Prostate gland (tissue), 2 donors: ENCODE data around the gene SEC61A1. TPM values are rescaled to one million over a fixed set of nuclear protein-coding genes. Genes with fewer than 3 reads are reported as not detected.
A peak's percentile ranks its signal among the peaks of the same experiment; 100 is the strongest.

Source experiments
- DNase-seq: peaks from one replicate; pipeline ENCODE4 v3.0.0-alpha.2; 2019; ENCODE audit warnings: low spot score
- H3K27ac ChIP-seq, 2 donors: fragments of 200-600 bp; sonication (generic); 2 replicates each; pipeline ENCODE4 v1.5.1; 2017 to 2019
- H3K27me3 ChIP-seq: fragments of 200-600 bp; sonication (generic); replicated peaks from 2 replicates; pipeline ENCODE4 v1.5.1; 2019; ENCODE audit not compliant: insufficient read depth
- H3K36me3 ChIP-seq, 2 donors: fragments of 200-600 bp; sonication (generic); 1 replicate in 1 of 2; 2 replicates in 1 of 2; pipeline versions ENCODE4 v1.5.1 to v1.8.1; 2017 to 2019
- H3K4me1 ChIP-seq: fragments of 200-600 bp; sonication (generic); replicated peaks from 2 replicates; pipeline ENCODE4 v1.5.1; 2019
- H3K4me3 ChIP-seq, 2 donors: fragments of 200-600 bp; sonication (generic); 2 replicates each; pipeline ENCODE4 v1.5.1; 2017 to 2019
- H3K9me3 ChIP-seq: fragments of 200-600 bp; sonication (generic); 2 replicates; pipeline ENCODE4 v1.5.1; 2017
- POLR2A ChIP-seq: fragments of 450-650 bp; IDR thresholded peaks from one replicate; pipeline ENCODE4 v1.6.1; 2016; ENCODE audit warnings: antibody characterized with exemption, mild to moderate bottlenecking
- POLR2AphosphoS5 ChIP-seq: sonication (generic); formaldehyde crosslinking; IDR thresholded peaks from one replicate; pipeline ENCODE4 v1.6.1; 2017; ENCODE audit warnings: antibody characterized with exemption
- WGBS: methylation state at CpG from one replicate; pipeline ENCODE4 v1.1.5; 2018; 5-methylcytosine and 5-hydroxymethylcytosine counted together
- intact Hi-C: fragments of 100-400 bp; cut with DNase I; formaldehyde crosslinking; loops from one replicate; pipeline ENCODE4 v1.14.2; 2022
- total RNA-seq, 2 donors: library from RNA; depleted of rRNA; stranded (reverse); fragments of >200 nt; gene quantifications; one replicate each; pipeline ENCODE4 v1.1.0, GENCODE V29; 2016
- TF ChIP-seq, protein P1 (sequence below), 4 experiments: fragments of 200-600 bp in 2 of 4; fragments of 450-650 bp in 2 of 4; sonication (generic) in 2 of 4; IDR thresholded peaks; 1 replicate in 3 of 4; 2 replicates in 1 of 4; pipeline ENCODE4 v1.5.1; 2016 to 2019; ENCODE audit warnings: antibody characterized with exemption in 4 of 4, mild to moderate bottlenecking in 2 of 4, moderate library complexity in 2 of 4

SEC61A1 gene
- total RNA-seq, 2 donors from 2014 or later = 166 to 195 TPM

DNA sequence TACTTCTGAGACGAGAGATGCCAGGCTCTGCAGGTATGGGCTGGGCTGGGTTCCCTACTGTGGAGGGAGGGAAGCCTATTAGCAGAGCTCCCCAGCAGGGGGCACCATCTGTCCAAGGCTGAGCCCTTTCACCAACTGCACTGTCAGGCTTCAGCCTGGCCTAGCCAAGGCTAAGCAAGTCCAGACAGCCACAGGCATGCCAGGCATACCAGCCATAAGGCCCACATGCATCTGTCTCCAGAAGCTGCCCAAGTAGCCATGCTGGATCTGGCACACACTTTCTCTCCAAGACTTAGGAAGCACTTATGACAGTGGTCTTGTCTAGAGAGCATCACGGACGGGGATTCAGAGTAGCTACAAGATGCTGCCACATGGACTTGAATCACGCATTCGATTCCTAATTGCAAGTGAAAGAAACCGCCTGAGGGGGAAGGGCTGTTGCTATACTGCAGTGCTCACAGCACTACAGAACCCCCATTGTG is 43.0 kb downstream of the SEC61A1 start:
- Histone ChIP-seq H3K4me3 (no peak overlapping the region), H3K36me3 (no peaks in the 10 kb centered on the region), H3K9me3 (no peaks in the 10 kb centered on the region), H3K27ac (peak overlapping the region in 1 of 2 donors; percentile 39), H3K27me3 (no peaks in the 10 kb centered on the region), H3K4me1 (no peaks in the 10 kb centered on the region)
- no peak for TF ChIP-seq POLR2A
- TF ChIP-seq, protein P1, sequence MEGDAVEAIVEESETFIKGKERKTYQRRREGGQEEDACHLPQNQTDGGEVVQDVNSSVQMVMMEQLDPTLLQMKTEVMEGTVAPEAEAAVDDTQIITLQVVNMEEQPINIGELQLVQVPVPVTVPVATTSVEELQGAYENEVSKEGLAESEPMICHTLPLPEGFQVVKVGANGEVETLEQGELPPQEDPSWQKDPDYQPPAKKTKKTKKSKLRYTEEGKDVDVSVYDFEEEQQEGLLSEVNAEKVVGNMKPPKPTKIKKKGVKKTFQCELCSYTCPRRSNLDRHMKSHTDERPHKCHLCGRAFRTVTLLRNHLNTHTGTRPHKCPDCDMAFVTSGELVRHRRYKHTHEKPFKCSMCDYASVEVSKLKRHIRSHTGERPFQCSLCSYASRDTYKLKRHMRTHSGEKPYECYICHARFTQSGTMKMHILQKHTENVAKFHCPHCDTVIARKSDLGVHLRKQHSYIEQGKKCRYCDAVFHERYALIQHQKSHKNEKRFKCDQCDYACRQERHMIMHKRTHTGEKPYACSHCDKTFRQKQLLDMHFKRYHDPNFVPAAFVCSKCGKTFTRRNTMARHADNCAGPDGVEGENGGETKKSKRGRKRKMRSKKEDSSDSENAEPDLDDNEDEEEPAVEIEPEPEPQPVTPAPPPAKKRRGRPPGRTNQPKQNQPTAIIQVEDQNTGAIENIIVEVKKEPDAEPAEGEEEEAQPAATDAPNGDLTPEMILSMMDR (IDR thresholded peaks at IDR 0.05) = peak; percentile 39 to 93 (median 74)
- peak; percentile 73 for TF ChIP-seq POLR2AphosphoS5
- intact Hi-C loops = loop anchor here (5.0 kb wide), 2 partner anchors 407 to 512 kb away; no protein-coding TSS in a partner anchor
- 53% methylated on average over 6 of the region's 6 CpGs for WGBS
- peak; percentile 90 for DNase-seq

DNA sequence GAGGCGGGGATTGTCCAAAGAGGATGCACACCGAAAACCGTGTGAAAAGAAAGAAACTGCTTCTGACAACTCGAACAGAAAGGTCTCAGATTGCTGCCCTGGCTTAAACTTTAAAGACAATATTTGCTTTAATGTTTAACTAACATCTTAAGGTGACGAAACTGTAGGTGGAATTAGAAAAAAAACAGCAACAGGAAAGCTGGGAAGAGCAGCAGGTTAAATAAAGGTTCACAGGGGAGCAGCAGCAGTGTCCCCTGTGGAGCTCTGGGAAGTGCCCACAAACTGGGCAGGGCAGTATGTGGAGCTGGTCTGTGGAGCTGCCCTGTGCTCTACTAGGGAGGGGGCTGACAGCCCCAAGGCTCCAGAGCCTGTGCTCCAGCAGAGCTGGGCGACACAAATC is 46.0 kb downstream of the SEC61A1 start:
- Histone ChIP-seq H3K27ac (no peak overlapping the region), H3K27me3 (no peaks in the 10 kb centered on the region), H3K9me3 (no peaks in the 10 kb centered on the region), H3K36me3 (no peaks in the 10 kb centered on the region), H3K4me3 (no peak overlapping the region), H3K4me1 (no peaks in the 10 kb centered on the region)
- 79% methylated on average over 6 of the region's 6 CpGs for WGBS
- no peak for TF ChIP-seq POLR2A
- no peak for TF ChIP-seq POLR2AphosphoS5
- TF ChIP-seq, protein P1 (IDR thresholded peaks at IDR 0.05) = no peak
- intact Hi-C loops = loop anchor here (5.0 kb wide), 2 partner anchors 404 to 509 kb away; no protein-coding TSS in a partner anchor
- no peak for DNase-seq

DNA sequence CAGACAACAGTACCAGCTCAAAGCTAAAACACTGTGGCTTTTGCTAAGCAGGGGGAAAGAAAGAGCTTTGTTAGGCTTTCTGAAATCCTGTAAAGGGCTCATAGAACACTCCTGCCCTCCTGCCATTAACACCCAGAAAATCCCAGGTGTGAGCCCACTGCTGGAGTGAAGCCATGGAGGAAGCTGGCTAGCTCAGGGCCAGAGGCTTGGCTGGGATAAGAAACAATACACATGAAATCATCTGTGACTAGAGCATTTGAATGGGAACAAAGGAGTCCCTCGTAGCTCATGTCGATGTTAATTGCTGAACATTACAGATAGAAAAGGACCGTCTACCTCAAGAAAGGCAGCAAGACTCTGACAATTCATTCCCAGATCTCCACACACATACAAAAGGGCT is 47.9 kb downstream of the SEC61A1 start:
- Histone ChIP-seq H3K4me3 (no peak overlapping the region), H3K4me1 (no peaks in the 10 kb centered on the region), H3K27ac (no peak overlapping the region), H3K36me3 (no peaks in the 10 kb centered on the region), H3K27me3 (no peaks in the 10 kb centered on the region), H3K9me3 (no peaks in the 10 kb centered on the region)
- WGBS = 50% methylated on average over 3 of the region's 3 CpGs
- intact Hi-C loops = no loop called here
- TF ChIP-seq, protein P1 (IDR thresholded peaks at IDR 0.05) = no peak
- no peak for TF ChIP-seq POLR2A
- TF ChIP-seq POLR2AphosphoS5 = no peak
- DNase-seq = no peak

DNA sequence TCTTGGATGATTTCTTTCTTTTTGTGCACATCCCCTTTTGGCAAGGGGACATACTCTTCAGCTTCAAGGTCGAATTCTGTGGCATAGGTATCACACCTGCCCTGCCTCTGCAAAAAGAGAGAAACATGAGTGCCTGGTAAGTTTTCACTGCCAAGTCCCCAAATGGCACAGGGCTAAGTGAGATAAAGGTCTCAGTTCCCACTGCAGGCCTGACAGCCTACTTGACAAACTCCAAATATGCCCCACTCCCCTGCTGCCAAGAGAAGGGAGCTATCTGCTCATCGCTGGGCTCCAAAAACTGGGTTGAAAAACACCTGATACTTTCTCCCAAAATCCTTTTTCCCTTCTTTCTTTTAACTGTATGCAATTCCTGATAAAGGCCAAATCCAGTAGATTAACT is 48.4 kb downstream of the SEC61A1 start:
- Histone ChIP-seq H3K4me3 (no peak overlapping the region), H3K27me3 (no peaks in the 10 kb centered on the region), H3K27ac (no peak overlapping the region), H3K9me3 (no peaks in the 10 kb centered on the region), H3K36me3 (no peaks in the 10 kb centered on the region), H3K4me1 (no peaks in the 10 kb centered on the region)
- TF ChIP-seq, protein P1 (IDR thresholded peaks at IDR 0.05) = no peak
- TF ChIP-seq POLR2AphosphoS5 (no peak), POLR2A (no peak)
- DNase-seq = no peak
- intact Hi-C loops = no loop called here
- 67% methylated on average over 2 of the region's 2 CpGs for WGBS

DNA sequence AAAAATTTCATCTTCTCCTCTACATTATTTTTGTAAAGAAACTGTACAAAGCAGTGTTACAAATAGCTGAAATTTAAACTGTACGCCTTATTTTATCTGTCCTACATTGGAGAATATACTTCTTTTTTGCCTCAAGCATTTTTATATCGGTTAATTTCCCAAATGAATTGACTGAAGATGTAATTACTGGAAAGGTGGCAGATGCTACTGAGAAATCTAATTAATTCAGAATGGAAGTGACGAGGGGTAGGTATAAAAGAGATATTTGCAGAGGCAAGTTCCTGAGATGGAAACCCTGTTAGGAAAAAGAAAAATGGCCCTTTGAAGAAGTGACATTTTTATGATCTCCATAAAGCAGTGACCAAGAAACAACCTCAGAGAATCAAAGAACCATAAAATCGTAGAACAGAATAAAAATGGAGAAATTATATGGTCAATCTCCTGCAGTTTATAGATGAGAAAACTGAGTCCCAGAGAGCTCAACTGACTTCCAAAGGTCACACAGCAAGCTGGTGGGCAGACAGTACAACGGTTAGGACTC is 51.0 kb downstream of the SEC61A1 start:
- H3K4me1 ChIP-seq = no peaks in the 10 kb centered on the region
- H3K4me3 ChIP-seq = no peak overlapping the region
- WGBS = 49% methylated on average over 5 of the region's 5 CpGs
- no peak overlapping the region for H3K27ac ChIP-seq
- TF ChIP-seq POLR2AphosphoS5 = no peak
- TF ChIP-seq, protein P1 (IDR thresholded peaks at IDR 0.05) = no peak
- TF ChIP-seq POLR2A = no peak
- no peak for DNase-seq
- H3K27me3 ChIP-seq = no peaks in the 10 kb centered on the region
- H3K36me3 ChIP-seq = no peaks in the 10 kb centered on the region
- no peaks in the 10 kb centered on the region for H3K9me3 ChIP-seq
- intact Hi-C loops = no loop called here
